Calu3 (cell line): Measurements from ENCODE around the gene EPS15. TPM values are rescaled to one million over a fixed set of nuclear protein-coding genes. Genes with fewer than 3 reads are reported as not detected.

Experiments
- BruUV-seq: library from RNA; stranded (reverse); fragments of 400-500 nt; replicated peaks from 2 replicates; lab custom pipeline; 2021; lab: Mats Ljungman, UMichigan
- CTCF ChIA-PET: fragments of 300-600 bp; sonication (Branson Sonifier 250); formaldehyde crosslinking; loops from one replicate; lab custom pipeline; 2022; ENCODE audit warnings: antibody characterized with exemption; lab: Charles Lee
- DNase-seq: peaks from one replicate; pipeline ENCODE4 v3.0.0; 2022
- H3K27ac Mint-ChIP-seq: one replicate; pipeline ENCODE4 v1.8.0; 2022; ENCODE audit warnings: mixed read lengths; ENCODE audit not compliant: unreplicated experiment
- H3K27me3 Mint-ChIP-seq: one replicate; pipeline ENCODE4 v1.8.0; 2022; ENCODE audit warnings: mixed read lengths; ENCODE audit not compliant: unreplicated experiment
- H3K36me3 Mint-ChIP-seq: one replicate; pipeline ENCODE4 v1.8.0; 2022; ENCODE audit warnings: mild to moderate bottlenecking, moderate library complexity, mixed read lengths; ENCODE audit not compliant: insufficient read depth, unreplicated experiment
- H3K4me1 Mint-ChIP-seq: one replicate; pipeline ENCODE4 v1.8.0; 2022; ENCODE audit warnings: mild to moderate bottlenecking, low read depth, mixed read lengths; ENCODE audit not compliant: unreplicated experiment
- H3K4me3 Mint-ChIP-seq: one replicate; pipeline ENCODE4 v1.8.0; 2022; ENCODE audit warnings: mild to moderate bottlenecking, low read depth, moderate library complexity, mixed read lengths; ENCODE audit not compliant: unreplicated experiment
- H3K9me3 Mint-ChIP-seq: one replicate; pipeline ENCODE4 v1.8.0; 2022; ENCODE audit warnings: low read depth, mixed read lengths; ENCODE audit not compliant: unreplicated experiment
- intact Hi-C: fragments of 100-400 bp; cut with micrococcal nuclease; formaldehyde crosslinking; loops from one replicate; pipeline ENCODE4 v1.10.0; 2022; ENCODE audit not compliant: unreplicated experiment
- total RNA-seq: library from RNA; stranded (reverse); gene quantifications from 2 replicates; pipeline ENCODE4 v1.2.3, GENCODE V29; 2022
- TF ChIP-seq, protein P1 (sequence below): fragments of 200-600 bp; IDR thresholded peaks from one replicate; pipeline ENCODE4 v1.8.0; 2022; ENCODE audit warnings: antibody characterized with exemption; ENCODE audit not compliant: unreplicated experiment

EPS15 gene
- total RNA-seq, 1 experiment from 2014 or later = 51.2 TPM

DNA sequence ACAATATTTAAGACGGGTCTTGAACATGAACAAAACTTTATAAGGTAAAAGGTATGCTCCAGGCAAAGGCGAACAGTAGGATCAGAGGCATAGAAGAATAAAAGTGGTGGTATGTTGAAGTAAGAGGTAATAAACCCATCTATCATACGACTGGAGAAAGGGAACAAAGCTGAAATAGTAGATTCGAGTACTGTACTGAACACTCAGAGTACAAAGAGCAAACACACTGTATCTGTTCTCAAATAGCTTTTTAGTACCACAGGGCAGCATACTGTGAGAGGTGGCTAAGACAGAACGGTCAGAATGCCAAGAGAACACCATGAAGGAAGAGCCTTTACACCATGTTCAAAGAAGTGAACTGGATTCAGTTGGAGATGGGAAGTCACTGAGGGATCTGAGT lies 83.2 kb downstream of the EPS15 start:
- Mint-ChIP-seq H3K4me3 (no peak overlapping the region), H3K36me3 (no peaks in the 10 kb centered on the region), H3K9me3 (no peaks in the 10 kb centered on the region), H3K27ac (no peak overlapping the region), H3K27me3 (no peaks in the 10 kb centered on the region), H3K4me1 (no peaks in the 10 kb centered on the region)
- intact Hi-C loops = no loop called here
- no TSS peak for BruUV-seq
- CTCF ChIA-PET = no interaction called here
- TF ChIP-seq, protein P1, sequence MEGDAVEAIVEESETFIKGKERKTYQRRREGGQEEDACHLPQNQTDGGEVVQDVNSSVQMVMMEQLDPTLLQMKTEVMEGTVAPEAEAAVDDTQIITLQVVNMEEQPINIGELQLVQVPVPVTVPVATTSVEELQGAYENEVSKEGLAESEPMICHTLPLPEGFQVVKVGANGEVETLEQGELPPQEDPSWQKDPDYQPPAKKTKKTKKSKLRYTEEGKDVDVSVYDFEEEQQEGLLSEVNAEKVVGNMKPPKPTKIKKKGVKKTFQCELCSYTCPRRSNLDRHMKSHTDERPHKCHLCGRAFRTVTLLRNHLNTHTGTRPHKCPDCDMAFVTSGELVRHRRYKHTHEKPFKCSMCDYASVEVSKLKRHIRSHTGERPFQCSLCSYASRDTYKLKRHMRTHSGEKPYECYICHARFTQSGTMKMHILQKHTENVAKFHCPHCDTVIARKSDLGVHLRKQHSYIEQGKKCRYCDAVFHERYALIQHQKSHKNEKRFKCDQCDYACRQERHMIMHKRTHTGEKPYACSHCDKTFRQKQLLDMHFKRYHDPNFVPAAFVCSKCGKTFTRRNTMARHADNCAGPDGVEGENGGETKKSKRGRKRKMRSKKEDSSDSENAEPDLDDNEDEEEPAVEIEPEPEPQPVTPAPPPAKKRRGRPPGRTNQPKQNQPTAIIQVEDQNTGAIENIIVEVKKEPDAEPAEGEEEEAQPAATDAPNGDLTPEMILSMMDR = no peak
- no peak for DNase-seq

DNA sequence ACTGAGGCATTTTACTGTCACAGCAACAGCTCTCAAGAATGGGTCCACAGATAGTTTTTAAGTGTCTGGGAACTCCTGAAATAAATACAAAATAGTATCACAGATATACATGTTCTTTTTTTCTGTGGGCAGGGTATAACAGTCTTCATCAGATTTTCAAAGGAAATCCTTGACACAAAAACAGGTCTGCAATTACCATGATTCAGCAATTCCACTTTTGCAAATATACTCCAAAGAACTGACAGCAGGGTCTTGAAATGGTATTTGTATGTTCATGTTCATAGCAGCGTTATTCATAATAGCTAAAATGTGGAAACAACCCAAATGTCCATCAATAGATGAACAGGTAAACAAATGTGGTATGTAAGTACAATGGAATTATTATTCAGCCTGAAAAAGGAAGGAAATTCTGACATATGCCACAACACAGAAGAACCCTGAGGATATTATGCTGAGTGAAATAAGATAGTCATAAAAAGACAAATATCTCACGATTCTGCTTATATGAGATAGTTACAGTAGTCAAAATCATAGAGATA lies 85.0 kb downstream of the EPS15 start:
- intact Hi-C loops = no loop called here
- TF ChIP-seq, protein P1 = no peak
- H3K4me1 Mint-ChIP-seq = no peaks in the 10 kb centered on the region
- no peaks in the 10 kb centered on the region for H3K9me3 Mint-ChIP-seq
- H3K36me3 Mint-ChIP-seq = no peaks in the 10 kb centered on the region
- CTCF ChIA-PET = no interaction called here
- no peak for DNase-seq
- no peak overlapping the region for H3K4me3 Mint-ChIP-seq
- H3K27ac Mint-ChIP-seq = no peak overlapping the region
- no peaks in the 10 kb centered on the region for H3K27me3 Mint-ChIP-seq
- no TSS peak for BruUV-seq

DNA sequence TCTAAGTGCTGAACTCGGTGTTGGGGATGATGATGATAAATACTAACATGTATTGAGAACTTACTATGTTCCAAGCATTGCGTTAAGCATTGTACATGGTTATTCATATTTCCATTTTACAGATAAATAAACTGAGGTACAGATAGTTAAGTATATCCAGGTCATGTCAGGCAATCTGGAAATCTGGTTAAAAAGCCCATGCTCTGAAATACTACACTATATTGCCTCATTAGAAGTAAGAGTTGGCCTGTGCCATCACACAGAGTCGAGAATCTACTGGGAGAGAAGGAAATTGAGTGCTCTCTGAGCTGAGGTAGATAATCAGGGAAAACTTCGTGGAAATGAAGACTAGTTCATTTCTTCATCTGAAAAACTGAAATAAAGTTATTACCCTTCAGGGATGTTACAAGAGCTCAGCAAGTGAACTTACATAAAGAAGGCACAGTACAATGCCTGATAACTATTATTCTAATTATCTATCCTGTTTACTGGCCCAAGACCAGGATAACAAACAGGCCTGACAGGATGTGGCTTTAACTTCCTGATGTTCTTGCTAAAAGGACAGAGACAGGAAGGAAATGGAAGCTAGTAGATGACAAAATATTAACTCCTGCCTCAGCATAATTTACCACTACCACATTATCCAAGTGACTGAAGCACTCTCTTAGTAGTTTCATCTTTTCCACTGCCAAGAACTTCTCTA lies 85.6 kb downstream of the EPS15 start:
- TF ChIP-seq, protein P1 = no peak
- Mint-ChIP-seq H3K27ac (no peak overlapping the region), H3K4me1 (no peaks in the 10 kb centered on the region), H3K4me3 (no peak overlapping the region), H3K9me3 (no peaks in the 10 kb centered on the region), H3K27me3 (no peaks in the 10 kb centered on the region), H3K36me3 (peaks cover 2% of the 10 kb centered on the region)
- no peak for DNase-seq
- CTCF ChIA-PET = no interaction called here
- BruUV-seq = no TSS peak
- intact Hi-C loops = no loop called here

DNA sequence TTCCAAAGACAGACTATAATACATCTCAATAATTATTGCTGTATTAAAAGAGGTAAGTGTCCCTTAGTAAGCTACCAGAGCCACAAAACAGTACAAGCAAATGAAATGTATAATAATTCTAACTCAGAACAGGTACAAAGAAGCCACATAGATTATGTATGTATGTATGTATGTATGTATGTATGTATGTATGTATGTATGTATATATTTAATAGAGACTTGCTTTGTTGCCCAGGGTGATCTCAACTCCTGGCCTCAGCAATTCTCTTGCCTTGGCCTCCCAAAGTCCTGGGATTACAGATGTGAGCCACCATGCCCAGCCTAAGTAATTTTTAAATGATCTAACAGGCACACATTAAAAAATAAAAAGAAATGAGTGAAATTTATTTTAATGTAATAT lies 86.9 kb downstream of the EPS15 start:
- H3K4me3 Mint-ChIP-seq = no peak overlapping the region
- no peaks in the 10 kb centered on the region for H3K4me1 Mint-ChIP-seq
- DNase-seq = no peak
- H3K36me3 Mint-ChIP-seq = peaks cover 11% of the 10 kb centered on the region
- CTCF ChIA-PET = no interaction called here
- no peaks in the 10 kb centered on the region for H3K9me3 Mint-ChIP-seq
- TF ChIP-seq, protein P1 = no peak
- H3K27me3 Mint-ChIP-seq = no peaks in the 10 kb centered on the region
- intact Hi-C loops = no loop called here
- no TSS peak for BruUV-seq
- H3K27ac Mint-ChIP-seq = no peak overlapping the region
